Measurements from ENCODE around the gene PALS1. TPM values are rescaled to one million over a fixed set of nuclear protein-coding genes. Genes with fewer than 3 reads are reported as not detected.

PALS1 gene
- total and polyA plus RNA-seq, 2 donors (not counting 3 experiments of a cell fraction or from before 2014, with no cell fraction given): 5.2 to 22.0 TPM

GRCh38 chr14:67270145-67270753 is 29.0 kb downstream of the PALS1 start:
- H3K36me3 ChIP-seq (ENCODE audit: control insufficient read depth in 2 of 2, extremely low read depth in 1 of 2, insufficient read depth in 2 of 2, low read length in 2 of 2): no peaks in the 10 kb centered on the region
- CTCF ChIA-PET: interaction anchor here (1.3 to 3.1 kb wide), 3 partner anchors 12 to 104 kb away, joined by 6 to 15 read pairs (median 11); no protein-coding TSS in a partner anchor
- no peak for DNase-seq (ENCODE audit: low read depth, low spot score)
- H3K27ac ChIP-seq (ENCODE audit: insufficient read depth, low read depth, low read length): no peak overlapping the region
- H3K9ac ChIP-seq (replicated peaks; ENCODE audit: extremely low read depth, insufficient read depth, low read length): no peak overlapping the region
- no peaks in the 10 kb centered on the region for H3K9me1 ChIP-seq (replicated peaks; ENCODE audit: control insufficient read depth, extremely low read depth, insufficient read depth, low read length)
- H3K4me3 ChIP-seq (replicated peaks in 1 of 3; ENCODE audit: insufficient read depth in 1 of 3, low read depth in 1 of 3, low read length in 3 of 3): no peak overlapping the region
- peaks cover 31% of the 10 kb centered on the region for H3K79me2 ChIP-seq (ENCODE audit: control insufficient read depth, insufficient read depth, low read length)
- dilution Hi-C loops (cut with MboI; ENCODE audit: extremely low pct_ligation_motif_present, low sequenced_read_pairs): no loop called here
- no peak for FAIRE-seq
- no peak overlapping the region for H2AFZ ChIP-seq (ENCODE audit: low read depth, low read length)
- H3K9me3 ChIP-seq (replicated peaks; ENCODE audit: control insufficient read depth, insufficient read depth, low read length): no peaks in the 10 kb centered on the region
- H3K4me1 ChIP-seq (ENCODE audit: control insufficient read depth, extremely low read depth, insufficient read depth, low read length): peaks cover 10% of the 10 kb centered on the region
- no TSS peak for BruUV-seq (replicated peaks)
- no peaks in the 10 kb centered on the region for H3K27me3 ChIP-seq (ENCODE audit: control insufficient read depth in 2 of 2, insufficient read depth in 2 of 2, low read length in 2 of 2)
- POLR2A ChIA-PET: no interaction called here
- H4K20me1 ChIP-seq (replicated peaks; ENCODE audit: control insufficient read depth, extremely low read depth, insufficient read depth, low read length): peaks cover 5% of the 10 kb centered on the region
- no peak overlapping the region for H3K4me2 ChIP-seq (ENCODE audit: insufficient read depth, low read length)
- intact Hi-C loops (cut with micrococcal nuclease): no loop called here
- TF ChIP-seq JUN (IDR thresholded peaks at IDR 0.05; ENCODE audit: borderline replicate concordance, insufficient read depth, insufficient read length, low read depth): no peak
- TF ChIP-seq POLR2AphosphoS5 (IDR thresholded peaks at IDR 0.05; ENCODE audit: insufficient read depth, low read depth, low read length): no peak
- TF ChIP-seq FOS (IDR thresholded peaks at IDR 0.05; ENCODE audit: borderline replicate concordance, insufficient read depth, low read length): no peak
- no peak for TF ChIP-seq MAX (IDR thresholded peaks at IDR 0.05; ENCODE audit: insufficient read depth, insufficient read length)
- TF ChIP-seq EZH2 (IDR thresholded peaks at IDR 0.05; ENCODE audit: borderline replicate concordance, low read depth, low read length, severe bottlenecking): no peak
- no peak for TF ChIP-seq GATA2 (IDR thresholded peaks at IDR 0.05; ENCODE audit: insufficient read depth, insufficient read length, low read depth, low read length)
- TF ChIP-seq MYC (IDR thresholded peaks at IDR 0.05; ENCODE audit: low read depth, low read length): no peak
- no peak for TF ChIP-seq POLR2A (IDR thresholded peaks at IDR 0.05; ENCODE audit: low read depth, low read length)
- no peak for TF ChIP-seq CTCF (IDR thresholded peaks at IDR 0.05; ENCODE audit: extremely low read depth in 1 of 2, insufficient read depth in 1 of 2, low read depth in 1 of 2, low read length in 2 of 2)
